Mesenchymal stem cell (in vitro differentiated cells and primary cell): ENCODE measurements around the gene CSNK1G1.

Experiments used
- DNase-seq: peaks from one replicate; pipeline ENCODE4 v3.0.0-alpha.2; 2013
- H2AFZ ChIP-seq: one replicate; pipeline ENCODE4 v1.6.1; 2013; ENCODE audit warnings: low read depth, mild to moderate bottlenecking, control low read depth, inconsistent platforms, low read length, moderate library complexity
- H2AK5ac ChIP-seq: 2 replicates; pipeline ENCODE4 v1.6.1; 2013; ENCODE audit warnings: low read length, moderate library complexity, mild to moderate bottlenecking, inconsistent platforms; ENCODE audit not compliant: severe bottlenecking
- H2BK120ac ChIP-seq: one replicate; pipeline ENCODE4 v1.6.1; 2013; ENCODE audit warnings: low read depth, mild to moderate bottlenecking, inconsistent platforms, low read length, moderate library complexity
- H2BK12ac ChIP-seq, 2 experiments: one replicate each; pipeline ENCODE4 v1.6.1; 2013; ENCODE audit warnings: inconsistent platforms in 2 of 2, low read length in 2 of 2, mild to moderate bottlenecking in 2 of 2, moderate library complexity in 2 of 2, control low read depth in 1 of 2
- H2BK15ac ChIP-seq: one replicate; pipeline ENCODE4 v1.6.1; 2013; ENCODE audit warnings: mild to moderate bottlenecking, low read depth, inconsistent platforms; ENCODE audit not compliant: poor library complexity, severe bottlenecking
- H2BK5ac ChIP-seq: 2 replicates; pipeline ENCODE4 v1.6.1; 2013; ENCODE audit warnings: low read depth, mild to moderate bottlenecking, low read length, control low read depth, inconsistent platforms; ENCODE audit not compliant: poor library complexity, severe bottlenecking
- H3K14ac ChIP-seq, 2 experiments: one replicate each; pipeline ENCODE4 v1.6.1; 2013; ENCODE audit warnings: inconsistent platforms in 2 of 2, low read length in 2 of 2, control low read depth in 1 of 2, mild to moderate bottlenecking in 1 of 2, moderate library complexity in 1 of 2
- H3K18ac ChIP-seq, 2 experiments: one replicate each; pipeline ENCODE4 v1.6.1; 2013; ENCODE audit warnings: inconsistent platforms in 2 of 2, low read length in 2 of 2, control low read depth in 1 of 2, low read depth in 1 of 2, mild to moderate bottlenecking in 1 of 2
- H3K23ac ChIP-seq, 2 experiments: one replicate each; pipeline ENCODE4 v1.6.1; 2013; ENCODE audit warnings: inconsistent platforms in 2 of 2, low read length in 2 of 2, mild to moderate bottlenecking in 2 of 2, moderate library complexity in 2 of 2, control low read depth in 1 of 2
- H3K27ac ChIP-seq: 2 replicates; pipeline ENCODE4 v1.5.1; 2013; ENCODE audit warnings: mild to moderate bottlenecking, moderate library complexity, low read length, control low read depth, inconsistent platforms; ENCODE audit not compliant: poor library complexity, severe bottlenecking
- H3K27me3 ChIP-seq, 2 experiments: 2 replicates each; pipeline versions ENCODE4 v1.6.1 to v1.7.0; 2013; ENCODE audit warnings: low read length in 2 of 2, mild to moderate bottlenecking in 2 of 2, moderate library complexity in 2 of 2, control low read depth in 1 of 2, inconsistent platforms in 1 of 2; ENCODE audit not compliant: control insufficient read depth in 1 of 2, insufficient read depth in 1 of 2
- H3K36me3 ChIP-seq, 2 experiments: 2 replicates each; pipeline versions ENCODE4 v1.6.1 to v1.7.0; 2013; ENCODE audit warnings: low read length in 2 of 2, control low read depth in 1 of 2, inconsistent platforms in 1 of 2, low read depth in 1 of 2, mild to moderate bottlenecking in 1 of 2; ENCODE audit not compliant: insufficient read depth in 2 of 2, control insufficient read depth in 1 of 2
- H3K4ac ChIP-seq, 2 experiments: one replicate each; pipeline ENCODE4 v1.6.1; 2013; ENCODE audit warnings: inconsistent platforms in 2 of 2, low read length in 2 of 2, mild to moderate bottlenecking in 2 of 2, moderate library complexity in 2 of 2, control low read depth in 1 of 2, low read depth in 1 of 2
- H3K4me1 ChIP-seq: 2 replicates; pipeline ENCODE4 v1.6.1; 2013; ENCODE audit warnings: low read depth, low read length, control low read depth; ENCODE audit not compliant: control insufficient read depth, insufficient read depth
- H3K4me2 ChIP-seq: 2 replicates; pipeline ENCODE4 v1.6.1; 2013; ENCODE audit warnings: low read length, mild to moderate bottlenecking, inconsistent platforms; ENCODE audit not compliant: poor library complexity, severe bottlenecking
- H3K4me3 ChIP-seq, 2 experiments: 2 replicates each; pipeline versions ENCODE4 v1.5.1 to v1.7.0; 2013; ENCODE audit warnings: low read length in 2 of 2, mild to moderate bottlenecking in 2 of 2, control low read depth in 1 of 2, low read depth in 1 of 2; ENCODE audit not compliant: insufficient read depth in 1 of 2
- H3K79me1 ChIP-seq: replicated peaks from 2 replicates; pipeline ENCODE4 v1.6.1; 2013; ENCODE audit warnings: mild to moderate bottlenecking, control low read depth, low read length, inconsistent platforms; ENCODE audit not compliant: poor library complexity, severe bottlenecking
- H3K9ac ChIP-seq: 2 replicates; pipeline ENCODE4 v1.7.0; 2013; ENCODE audit warnings: mild to moderate bottlenecking, low read length, moderate library complexity
- H3K9me3 ChIP-seq: 2 replicates; pipeline ENCODE4 v1.7.0; 2013; ENCODE audit warnings: mild to moderate bottlenecking, low read length; ENCODE audit not compliant: control insufficient read depth
- H4K8ac ChIP-seq: one replicate; pipeline ENCODE4 v1.6.1; 2013; ENCODE audit warnings: inconsistent platforms, mild to moderate bottlenecking, low read length, moderate library complexity
- H4K91ac ChIP-seq: one replicate; pipeline ENCODE4 v1.6.1; 2013; ENCODE audit warnings: mild to moderate bottlenecking, low read length, inconsistent platforms
- WGBS: methylation state at CpG from one replicate; pipeline ENCODE4 v1.1.7; 2013; ENCODE audit warnings: mixed read lengths; 5-methylcytosine and 5-hydroxymethylcytosine counted together

The CSNK1G1 gene

DNA sequence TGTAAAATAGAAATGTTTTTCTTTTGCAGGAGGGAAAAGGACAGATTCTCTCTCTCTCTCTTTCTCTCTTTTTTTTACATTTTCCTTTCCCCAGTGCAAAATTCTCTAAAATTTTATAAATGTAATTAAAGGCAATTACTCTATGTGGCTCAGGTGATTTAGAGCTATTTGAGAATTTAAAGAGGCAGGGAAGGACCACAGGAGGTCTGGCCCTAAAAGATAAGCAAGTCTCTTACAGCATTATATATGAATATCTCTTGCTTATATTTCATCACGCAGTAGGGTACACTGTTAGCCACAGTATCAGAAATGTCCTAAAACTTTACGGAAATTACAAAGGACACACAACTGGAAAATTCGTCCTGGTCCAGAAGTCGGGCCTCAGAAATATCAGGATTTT is 122.7 kb downstream of the CSNK1G1 start:
- peaks cover 21% of the 10 kb centered on the region for H3K79me1 ChIP-seq
- H3K9ac ChIP-seq = no peak overlapping the region
- no peaks in the 10 kb centered on the region for H3K9me3 ChIP-seq
- H3K14ac ChIP-seq = no peak overlapping the region
- H2BK5ac ChIP-seq = no peak overlapping the region
- no peaks in the 10 kb centered on the region for H3K36me3 ChIP-seq
- H3K4me3 ChIP-seq = no peak overlapping the region
- peaks cover 1% of the 10 kb centered on the region for H3K4me1 ChIP-seq
- no peak for DNase-seq
- no peak overlapping the region for H2AK5ac ChIP-seq
- H3K18ac ChIP-seq = no peak overlapping the region
- H3K4ac ChIP-seq = no peak overlapping the region
- H3K27me3 ChIP-seq = no peaks in the 10 kb centered on the region
- H2AFZ ChIP-seq = no peak overlapping the region
- H3K4me2 ChIP-seq = no peak overlapping the region
- no peak overlapping the region for H2BK120ac ChIP-seq
- H2BK15ac ChIP-seq = no peak overlapping the region
- H4K91ac ChIP-seq = no peak overlapping the region
- H4K8ac ChIP-seq = no peak overlapping the region
- WGBS = 100% methylated on average over 4 of the region's 4 CpGs
- H3K23ac ChIP-seq = no peak overlapping the region
- H3K27ac ChIP-seq = no peak overlapping the region
- H2BK12ac ChIP-seq = no peak overlapping the region

- Histone ChIP-seq H3K27me3 (no peaks in the 10 kb centered on the region), H3K9me3 (no peaks in the 10 kb centered on the region), H3K23ac (no peak overlapping the region), H3K4me2 (no peak overlapping the region), H3K4me3 (no peak overlapping the region), H4K8ac (no peak overlapping the region), H3K14ac (no peak overlapping the region), H3K4me1 (peaks cover 1% of the 10 kb centered on the region), H2AFZ (no peak overlapping the region), H3K9ac (peak overlapping the region; percentile 4), H2BK15ac (no peak overlapping the region), H3K4ac (no peak overlapping the region), H3K27ac (peak overlapping the region; percentile 67), H2BK120ac (no peak overlapping the region), H2BK12ac (no peak overlapping the region), H4K91ac (no peak overlapping the region), H3K79me1 (peaks cover 23% of the 10 kb centered on the region), H2AK5ac (no peak overlapping the region), H3K36me3 (no peaks in the 10 kb centered on the region), H2BK5ac (no peak overlapping the region), H3K18ac (no peak overlapping the region)
- WGBS = no CpG with 5 or more reads among the region's 1 CpG
- DNase-seq = peak; percentile 72
Observed at GRCh38 chr15:64232400-64232799, 123.6 kb downstream of the CSNK1G1 start.

- peaks cover 0 to 4% of the 10 kb centered on the region in 2 experiments for H3K36me3 ChIP-seq
- H4K8ac ChIP-seq = no peak overlapping the region
- H3K4me2 ChIP-seq = no peak overlapping the region
- H3K27ac ChIP-seq = no peak overlapping the region
- H3K4me1 ChIP-seq = peaks cover 1% of the 10 kb centered on the region
- DNase-seq = no peak
- H3K18ac ChIP-seq = no peak overlapping the region
- H3K23ac ChIP-seq = no peak overlapping the region
- no peak overlapping the region for H4K91ac ChIP-seq
- no peaks in the 10 kb centered on the region for H3K27me3 ChIP-seq
- H3K9me3 ChIP-seq = no peaks in the 10 kb centered on the region
- no peak overlapping the region for H2BK5ac ChIP-seq
- no peak overlapping the region for H3K4me3 ChIP-seq
- no peak overlapping the region for H2BK12ac ChIP-seq
- no peak overlapping the region for H2AK5ac ChIP-seq
- 100% methylated on average over 1 of the region's 2 CpGs for WGBS
- H3K4ac ChIP-seq = no peak overlapping the region
- no peak overlapping the region for H3K14ac ChIP-seq
- peaks cover 30% of the 10 kb centered on the region for H3K79me1 ChIP-seq
- H2AFZ ChIP-seq = no peak overlapping the region
- no peak overlapping the region for H2BK120ac ChIP-seq
- H2BK15ac ChIP-seq = no peak overlapping the region
- H3K9ac ChIP-seq = no peak overlapping the region
Observed at GRCh38 chr15:64229129-64229724, 126.7 kb downstream of the CSNK1G1 start.

DNA sequence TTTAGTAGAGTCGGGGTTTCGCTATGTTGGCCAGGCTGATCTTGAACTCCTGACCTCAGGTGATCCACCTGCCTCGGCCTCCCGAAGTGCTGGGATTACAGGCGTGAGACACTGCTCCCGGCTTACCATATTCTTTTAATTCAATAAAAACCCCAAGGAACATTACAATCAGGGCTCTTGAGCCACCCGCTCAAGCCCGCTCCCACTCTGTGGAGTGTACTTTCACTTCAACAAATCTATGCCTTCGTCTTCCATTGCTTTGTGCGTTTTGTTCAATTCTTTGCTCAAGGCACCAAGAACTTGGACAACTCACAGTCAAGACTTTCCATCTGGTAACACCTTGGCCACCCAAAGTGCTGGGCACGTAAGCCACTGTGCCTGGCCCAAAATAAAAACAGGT is 130.2 kb downstream of the CSNK1G1 start:
- Histone ChIP-seq H4K91ac (no peak overlapping the region), H3K4ac (no peak overlapping the region), H3K23ac (no peak overlapping the region), H2AK5ac (no peak overlapping the region), H3K4me1 (peaks cover 1% of the 10 kb centered on the region), H2AFZ (no peak overlapping the region), H2BK120ac (no peak overlapping the region), H3K9ac (no peak overlapping the region), H2BK5ac (no peak overlapping the region), H2BK12ac (no peak overlapping the region), H3K9me3 (no peaks in the 10 kb centered on the region), H3K4me2 (no peak overlapping the region), H4K8ac (no peak overlapping the region), H3K4me3 (no peak overlapping the region), H3K36me3 (peaks cover 0 to 4% of the 10 kb centered on the region in 2 experiments), H2BK15ac (no peak overlapping the region), H3K14ac (no peak overlapping the region), H3K27ac (no peak overlapping the region), H3K18ac (no peak overlapping the region), H3K27me3 (no peaks in the 10 kb centered on the region), H3K79me1 (peaks cover 30% of the 10 kb centered on the region)
- no peak for DNase-seq
- 98% methylated on average over 11 of the region's 11 CpGs for WGBS
